HG02981 (cell line): ENCODE results near the gene CLDN24.

Source experiments
- ATAC-seq: cut with Tn5 transposase; IDR thresholded peaks from one replicate; pipeline ENCODE4 v1.9.1; 2021; ENCODE audit warnings: mild to moderate bottlenecking, moderate library complexity; ENCODE audit not compliant: unreplicated experiment

CLDN24 gene

GRCh38 chr4:183286590-183287308 is 35.5 kb downstream of the CLDN24 start:
- peak; percentile 23 for ATAC-seq

DNA sequence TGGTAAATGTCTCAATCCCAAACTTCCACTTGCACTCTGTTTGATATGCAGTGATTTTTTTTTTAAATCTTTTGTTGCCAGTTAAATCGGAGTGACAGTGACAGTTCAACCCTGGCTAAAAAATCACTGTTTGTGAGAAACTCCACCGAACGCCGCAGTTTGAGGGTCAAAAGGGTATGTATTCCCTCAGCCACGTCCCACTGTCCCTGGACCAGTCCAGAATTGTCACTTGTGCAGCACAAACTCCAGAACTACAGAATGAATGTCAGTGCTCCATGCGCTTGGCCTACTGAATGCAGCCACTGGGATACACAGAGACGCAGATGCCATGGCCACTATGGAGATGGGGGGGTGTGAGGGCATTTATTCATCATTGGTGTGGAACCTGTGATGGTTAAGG is 36.3 kb downstream of the CLDN24 start:
- ATAC-seq, result no peak

GRCh38 chr4:183284965-183285364 is 37.3 kb downstream of the CLDN24 start:
- no peak for ATAC-seq

DNA sequence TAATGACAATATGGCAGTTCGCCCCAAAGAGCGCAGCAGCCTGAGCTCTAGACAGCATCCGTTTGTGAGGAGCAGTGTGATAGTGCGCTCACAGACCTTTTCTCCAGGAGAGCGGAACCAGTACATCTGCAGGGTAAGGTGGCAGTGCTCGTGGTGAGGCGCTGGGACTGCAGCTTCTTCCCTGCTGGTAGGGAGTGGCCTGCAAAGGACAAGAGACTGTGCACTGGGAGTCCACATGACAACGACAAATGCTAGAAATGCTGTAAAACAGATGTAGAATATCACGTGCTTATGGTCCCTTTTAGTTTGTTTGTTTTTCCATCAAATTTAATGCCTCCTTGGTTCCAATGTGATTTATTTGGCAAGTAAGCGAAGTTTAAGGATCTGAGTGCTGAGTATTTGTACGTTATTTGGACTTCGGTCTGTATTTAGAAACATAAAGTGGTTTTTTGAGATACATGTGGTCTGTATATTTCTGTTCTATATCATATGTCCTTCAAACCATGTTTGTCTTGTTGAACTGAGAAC is 37.9 kb downstream of the CLDN24 start:
- ATAC-seq, result no peak

DNA sequence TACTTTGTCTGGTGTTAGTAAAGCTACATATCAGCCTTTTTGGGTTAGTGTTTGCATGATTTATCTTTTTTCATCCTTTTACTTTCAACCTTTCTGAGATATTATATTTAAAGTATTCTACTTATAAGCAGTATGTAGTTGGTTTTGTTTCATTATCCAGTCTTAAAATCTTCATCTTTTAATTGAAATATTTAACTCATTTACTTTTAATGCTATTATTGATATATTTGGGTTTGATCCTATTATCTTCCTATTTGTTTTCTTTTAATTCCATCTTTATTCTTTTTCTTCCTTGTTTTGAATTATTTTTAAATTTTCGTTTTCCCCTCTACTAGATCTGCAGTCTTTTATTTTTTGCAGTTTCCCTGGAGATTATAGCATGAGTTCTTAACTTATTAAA is 46.1 kb downstream of the CLDN24 start:
- no peak for ATAC-seq

GRCh38 chr4:183272384-183272783 is 49.8 kb downstream of the CLDN24 start:
- ATAC-seq, result no peak
